H1 (cell line): Measurements from ENCODE around the gene CHCHD6. TPM values are rescaled to one million over a fixed set of nuclear protein-coding genes. Genes with fewer than 3 reads are reported as not detected.

Experiments
- CTCF ChIA-PET: fragments of 300-600 bp; sonication (Branson Sonifier 250); formaldehyde crosslinking; loops from one replicate; lab custom pipeline; 2021; ENCODE audit not compliant: partially characterized antibody; lab: Charles Lee
- POLR2A ChIA-PET: fragments of 300-600 bp; sonication (Branson Sonifier 250); formaldehyde crosslinking; loops from one replicate; lab custom pipeline; 2021; ENCODE audit warnings: inconsistent platforms; ENCODE audit not compliant: partially characterized antibody; lab: Charles Lee
- DNase-seq, 2 experiments: peaks; one replicate each; pipeline versions ENCODE4 v3.0.0 to v3.0.0-alpha.2; 2010 to 2022; ENCODE audit warnings: low spot score in 2 of 2, low read depth in 1 of 2, mixed read lengths in 1 of 2
- FAIRE-seq: peaks from 2 replicates; lab custom pipeline; 2011; peaks lifted over from hg19 to GRCh38; lab: Jason Lieb, UNC
- H2AFZ ChIP-seq: 2 replicates; pipeline ENCODE4 v1.8.1; 2012; ENCODE audit warnings: low read length, inconsistent platforms
- H2AK5ac ChIP-seq: 2 replicates; pipeline ENCODE4 v1.6.1; 2013; ENCODE audit warnings: low read depth, low read length
- H2BK120ac ChIP-seq: replicated peaks from 2 replicates; pipeline ENCODE3; 2013; ENCODE audit warnings: low read depth, low read length, inconsistent platforms
- H2BK12ac ChIP-seq: 2 replicates; pipeline ENCODE4 v1.6.1; 2013; ENCODE audit warnings: low read depth, low read length
- H2BK15ac ChIP-seq: 2 replicates; pipeline ENCODE4 v1.6.1; 2013; ENCODE audit warnings: low read length
- H2BK20ac ChIP-seq: 2 replicates; pipeline ENCODE4 v1.6.1; 2013; ENCODE audit warnings: low read length
- H2BK5ac ChIP-seq: 2 replicates; pipeline ENCODE4 v1.6.1; 2013; ENCODE audit warnings: low read depth, low read length
- H3K14ac ChIP-seq: 2 replicates; pipeline ENCODE4 v1.6.1; 2013; ENCODE audit warnings: inconsistent platforms; ENCODE audit not compliant: insufficient read length
- H3K18ac ChIP-seq: 2 replicates; pipeline ENCODE4 v1.6.1; 2013; ENCODE audit warnings: low read length; ENCODE audit errors: extremely low read depth
- H3K23ac ChIP-seq: 2 replicates; pipeline ENCODE4 v1.6.1; 2013; ENCODE audit warnings: inconsistent platforms; ENCODE audit not compliant: insufficient read length
- H3K23me2 ChIP-seq: 2 replicates; pipeline ENCODE4 v1.6.1; 2013; ENCODE audit warnings: low read depth, low read length
- H3K27ac ChIP-seq: 2 replicates; pipeline ENCODE4 v1.6.1; 2011; ENCODE audit warnings: low read depth, low read length, inconsistent platforms
- H3K27me3 ChIP-seq, 4 experiments: replicated peaks in 1 of 4; 1 replicate in 1 of 4; 2 replicates in 3 of 4; pipeline versions ENCODE4 v1.6.1 to v1.8.1; 2011 to 2013; ENCODE audit warnings: low read length in 3 of 4, mild to moderate bottlenecking in 3 of 4, inconsistent platforms in 2 of 4, mixed read lengths in 2 of 4, moderate library complexity in 1 of 4; ENCODE audit not compliant: control insufficient read depth in 3 of 4, insufficient read depth in 3 of 4; ENCODE audit errors: extremely low read depth in 1 of 4
- H3K36me3 ChIP-seq, 4 experiments: 2 replicates each; pipeline versions ENCODE4 v1.6.1 to v1.8.1; 2011 to 2013; ENCODE audit warnings: mild to moderate bottlenecking in 4 of 4, low read length in 3 of 4, moderate library complexity in 2 of 4, control low read depth in 1 of 4, inconsistent platforms in 1 of 4; ENCODE audit not compliant: insufficient read depth in 4 of 4, control insufficient read depth in 2 of 4
- H3K4ac ChIP-seq: replicated peaks from 2 replicates; pipeline ENCODE3; 2013; ENCODE audit warnings: low read length, low read depth, mixed read lengths, inconsistent platforms; ENCODE audit not compliant: insufficient read length
- H3K4me1 ChIP-seq, 4 experiments: replicated peaks in 1 of 4; 1 replicate in 1 of 4; 2 replicates in 3 of 4; pipeline versions ENCODE4 v1.6.1 to v1.8.1; 2011 to 2013; ENCODE audit warnings: low read length in 3 of 4, inconsistent platforms in 2 of 4, mixed read lengths in 1 of 4; ENCODE audit not compliant: insufficient read depth in 4 of 4, control insufficient read depth in 3 of 4
- H3K4me2 ChIP-seq, 2 experiments: 2 replicates each; pipeline versions ENCODE4 v1.6.1 to v1.8.1; 2011 to 2013; ENCODE audit warnings: low read depth in 2 of 2, low read length in 2 of 2, control low read depth in 1 of 2, inconsistent platforms in 1 of 2, mild to moderate bottlenecking in 1 of 2; ENCODE audit not compliant: insufficient read depth in 1 of 2
- H3K4me3 ChIP-seq, 4 experiments: fragments of 200-600, 300-600 bp in 1 of 4; sonication (generic), shearing (Covaris generic), sonication (Bioruptor Twin) in 1 of 4; 2 replicates each; pipeline versions ENCODE4 v1.5.1 to v1.8.1; 2011 to 2016; ENCODE audit warnings: low read length in 4 of 4, low read depth in 3 of 4, control low read depth in 2 of 4, inconsistent platforms in 2 of 4, mild to moderate bottlenecking in 2 of 4, mixed read lengths in 1 of 4, moderate library complexity in 1 of 4; ENCODE audit not compliant: insufficient read depth in 2 of 4; ENCODE audit errors: extremely low read depth in 1 of 4
- H3K56ac ChIP-seq: replicated peaks from 2 replicates; pipeline ENCODE3; 2013; ENCODE audit warnings: low read depth, mild to moderate bottlenecking, mixed read lengths, low read length, inconsistent platforms; ENCODE audit not compliant: insufficient read length
- H3K79me1 ChIP-seq: 2 replicates; pipeline ENCODE4 v1.6.1; 2013; ENCODE audit warnings: low read depth, low read length, control low read depth
- H3K79me2 ChIP-seq, 2 experiments: 2 replicates each; pipeline versions ENCODE4 v1.6.1 to v1.8.1; 2012 to 2013; ENCODE audit warnings: low read length in 2 of 2, mild to moderate bottlenecking in 2 of 2, inconsistent platforms in 1 of 2; ENCODE audit not compliant: insufficient read depth in 2 of 2, control insufficient read depth in 1 of 2
- H3K9ac ChIP-seq, 4 experiments: replicated peaks in 1 of 4; 1 replicate in 1 of 4; 2 replicates in 3 of 4; pipeline versions ENCODE4 v1.6.1 to v1.8.1; 2011 to 2013; ENCODE audit warnings: low read depth in 3 of 4, low read length in 3 of 4, control low read depth in 2 of 4, mild to moderate bottlenecking in 2 of 4, moderate library complexity in 2 of 4, inconsistent platforms in 1 of 4; ENCODE audit errors: extremely low read depth in 1 of 4
- H3K9me3 ChIP-seq, 2 experiments: 2 replicates each; pipeline versions ENCODE4 v1.6.1 to v1.8.1; 2012 to 2013; ENCODE audit warnings: mild to moderate bottlenecking in 2 of 2, moderate library complexity in 2 of 2, control low read depth in 1 of 2, inconsistent platforms in 1 of 2, low read depth in 1 of 2, low read length in 1 of 2, mixed read lengths in 1 of 2; ENCODE audit not compliant: insufficient read depth in 2 of 2
- H4K20me1 ChIP-seq, 2 experiments: replicated peaks in 1 of 2; 2 replicates each; pipeline versions ENCODE3 to v1.8.1; 2011 to 2013; ENCODE audit warnings: inconsistent platforms in 2 of 2, low read length in 2 of 2, mild to moderate bottlenecking in 1 of 2; ENCODE audit not compliant: insufficient read depth in 2 of 2, control insufficient read depth in 1 of 2
- H4K5ac ChIP-seq: 2 replicates; pipeline ENCODE4 v1.6.1; 2013; ENCODE audit warnings: low read length, low read depth, mixed read lengths, inconsistent platforms; ENCODE audit not compliant: insufficient read length
- H4K8ac ChIP-seq: 2 replicates; pipeline ENCODE4 v1.8.0; 2013; ENCODE audit warnings: mild to moderate bottlenecking, moderate library complexity, low read length, inconsistent platforms; ENCODE audit not compliant: insufficient read depth; ENCODE audit errors: extremely low read depth
- H4K91ac ChIP-seq: replicated peaks from 2 replicates; pipeline ENCODE3; 2013; ENCODE audit warnings: low read length, mixed read lengths, inconsistent platforms; ENCODE audit not compliant: insufficient read length
- CBX8 ChIP-seq: fragments of 300-800, 300-1000 bp; sonication (generic); IDR thresholded peaks from 2 replicates; pipeline ENCODE4 v1.7.1; 2016; ENCODE audit warnings: low read depth, low read length, borderline replicate concordance
- CHD1 ChIP-seq: IDR thresholded peaks from 2 replicates; pipeline ENCODE4 v1.6.1; 2012; ENCODE audit warnings: low read depth, low read length, improper control_type of control experiment
- CREB1 ChIP-seq: IDR thresholded peaks from 2 replicates; pipeline ENCODE4 v1.6.1; 2012; ENCODE audit warnings: inconsistent platforms
- EP300 ChIP-seq, 2 experiments: IDR thresholded peaks; 1 replicate in 1 of 2; 2 replicates in 1 of 2; pipeline ENCODE4 v1.6.1; 2011 to 2012; ENCODE audit warnings: low read depth in 2 of 2, low read length in 2 of 2, mild to moderate bottlenecking in 2 of 2, borderline replicate concordance in 1 of 2, inconsistent platforms in 1 of 2, moderate library complexity in 1 of 2
- JUN ChIP-seq: IDR thresholded peaks from 2 replicates; pipeline ENCODE4 v1.6.1; 2011; ENCODE audit warnings: low read depth, mild to moderate bottlenecking, improper control_type of control experiment, low read length
- RBBP5 ChIP-seq: IDR thresholded peaks from 2 replicates; pipeline ENCODE4 v1.7.1; 2012; ENCODE audit warnings: low read depth, mild to moderate bottlenecking, inconsistent platforms, low read length, moderate library complexity, borderline replicate concordance
- RNF2 ChIP-seq: fragments of 200-900, 300-1000 bp; sonication (generic); IDR thresholded peaks from 2 replicates; pipeline ENCODE4 v1.7.1; 2016; ENCODE audit warnings: borderline replicate concordance, low read depth, mild to moderate bottlenecking, antibody characterized with exemption, low read length; ENCODE audit not compliant: poor library complexity, severe bottlenecking; ENCODE audit errors: missing control alignments
- SAP30 ChIP-seq: fragments of 300-600 bp; sonication (generic); IDR thresholded peaks from 2 replicates; pipeline ENCODE4 v1.7.1; 2012; ENCODE audit warnings: low read length, moderate library complexity, mild to moderate bottlenecking, inconsistent platforms; ENCODE audit not compliant: insufficient read depth, insufficient replicate concordance
- SP4 ChIP-seq: IDR thresholded peaks from 2 replicates; pipeline ENCODE4 v1.6.1; 2012; ENCODE audit warnings: low read length, inconsistent platforms
- WGBS, 2 experiments: shearing (Covaris generic) in 1 of 2; methylation state at CpG; one replicate each; pipeline versions ENCODE4 v1.1.6 to v1.1.7; 2013 to 2015; ENCODE audit warnings: low lambda C conversion rate in 2 of 2, mixed read lengths in 2 of 2, inconsistent platforms in 1 of 2, low coverage in 1 of 2, missing lambda C conversion rate in 1 of 2; ENCODE audit not compliant: insufficient replicate concordance in 2 of 2, insufficient coverage in 1 of 2, insufficient read length in 1 of 2; ENCODE audit errors: extremely low coverage in 1 of 2, missing lambda C conversion rate in 1 of 2; 5-methylcytosine and 5-hydroxymethylcytosine counted together
- polyA plus RNA-seq, 7 experiments: library from polyadenylated mRNA; depleted of rRNA in 3 of 7; stranded (reverse) in 5 of 7; unstranded in 2 of 7; fragments of >200 nt in 5 of 7; fragments of 200-250 nt in 2 of 7; gene quantifications; 1 replicate in 5 of 7; 2 replicates in 1 of 7; 4 replicates in 1 of 7; pipeline versions ENCODE4 v1.2.1 to v1.2.3, GENCODE V29; 2011 to 2013; ENCODE audit warnings: missing spikeins in 2 of 7, mixed read lengths in 2 of 7
- total RNA-seq: library from RNA; stranded (reverse); fragmentation: NEBNext Ultra II Directional; extraction: Animal tissue kit (Norgen Biotek cat#: 25700); gene quantifications from 2 replicates; pipeline ENCODE4 v1.2.1, GENCODE V29; 2021
- TF ChIP-seq, protein P1 (sequence below): IDR thresholded peaks from 2 replicates; pipeline ENCODE4 v1.6.1; 2012; ENCODE audit warnings: inconsistent platforms

CHCHD6 gene
- total and polyA plus RNA-seq, 2 of the 8 experiments (the other 6 are each of a cell fraction or from before 2014, with no cell fraction given) = 32.4 to 37.6 TPM

DNA sequence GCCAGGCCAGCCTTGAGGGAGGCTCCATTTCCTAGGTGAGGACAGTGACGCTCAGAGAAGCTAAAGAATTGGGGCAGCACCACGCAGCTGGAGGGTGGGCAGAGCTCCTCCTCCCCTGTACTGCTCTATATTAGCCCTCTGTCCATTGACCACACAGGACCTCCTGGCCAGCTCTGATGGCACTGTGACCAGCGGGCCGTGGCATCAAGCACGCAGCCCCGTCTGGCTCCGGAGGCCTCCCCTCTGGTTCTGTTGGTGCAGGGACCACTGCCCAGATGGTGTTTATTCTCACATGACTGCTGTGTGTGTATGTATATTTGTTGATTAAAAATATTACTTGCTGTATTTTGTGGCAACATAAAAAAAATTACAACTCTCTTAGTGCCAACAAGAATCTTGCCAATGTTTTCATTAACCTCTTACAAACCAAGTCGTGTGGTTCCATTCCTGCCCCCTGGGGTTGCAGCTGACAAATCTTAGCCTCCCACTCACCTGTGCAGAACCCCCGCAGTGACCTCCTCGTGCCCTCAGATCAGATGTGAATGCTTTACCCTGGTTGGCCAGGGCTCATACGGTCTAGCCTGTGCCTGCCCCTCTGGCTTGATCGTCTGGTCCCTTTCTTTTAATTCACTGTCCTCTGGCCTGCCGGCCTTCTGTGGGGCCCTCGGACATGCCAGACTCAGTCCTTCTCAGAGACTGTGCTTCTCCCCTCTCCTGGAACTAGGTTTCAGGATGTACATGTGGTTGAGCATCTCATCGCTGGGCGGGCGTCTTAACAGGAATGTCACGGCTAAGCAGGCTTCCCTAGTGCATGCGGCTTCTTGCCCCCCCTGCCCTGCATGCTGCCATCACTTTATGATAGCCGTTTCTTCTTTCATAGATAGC, 14.8 kb downstream of the CHCHD6 start:
- DNase-seq (no peak), FAIRE-seq (no peak)
- Histone ChIP-seq H3K79me1 (peaks cover 18% of the 10 kb centered on the region), H3K56ac (no peak overlapping the region), H3K9ac (no peak overlapping the region), H2BK12ac (no peak overlapping the region), H3K23ac (no peak overlapping the region), H2AK5ac (no peak overlapping the region), H2BK5ac (no peak overlapping the region), H3K4me2 (no peak overlapping the region), H2BK20ac (no peak overlapping the region), H3K9me3 (no peaks in the 10 kb centered on the region), H3K27ac (no peak overlapping the region), H2BK120ac (no peak overlapping the region), H2AFZ (no peak overlapping the region), H3K23me2 (no peaks in the 10 kb centered on the region), H3K79me2 (peaks cover 0 to 38% of the 10 kb centered on the region in 2 experiments; a peak in 2 of 4 replicates), H3K4ac (no peak overlapping the region), H4K91ac (no peak overlapping the region), H3K18ac (no peak overlapping the region), H4K8ac (no peak overlapping the region; the same call in 1 of the 2 replicates), H4K20me1 (peaks cover 3 to 5% of the 10 kb centered on the region in 2 experiments), H3K4me3 (no peak overlapping the region), H2BK15ac (no peak overlapping the region), H3K14ac (no peak overlapping the region), H4K5ac (no peak overlapping the region), H3K27me3 (no peaks in the 10 kb centered on the region), H3K36me3 (no peaks in the 10 kb centered on the region), H3K4me1 (peaks cover 0 to 13% (median 0%) of the 10 kb centered on the region in 4 experiments; a peak in 2 of 7 replicates)
- POLR2A ChIA-PET = interaction anchor here (1.5 kb wide), 1 partner anchor 14 kb away, joined by 3 read pairs; no protein-coding TSS in a partner anchor
- CTCF ChIA-PET = interaction anchor here (0.6 to 1.9 kb wide), 9 partner anchors 14 to 603 kb away, joined by 3 to 7 read pairs (median 3); no protein-coding TSS in a partner anchor
- WGBS, 2 experiments = 83% methylated on average over 20 of the region's 20 CpGs; no CpG with 5 or more reads in 1 of the 2 experiments
- TF ChIP-seq, protein P1, sequence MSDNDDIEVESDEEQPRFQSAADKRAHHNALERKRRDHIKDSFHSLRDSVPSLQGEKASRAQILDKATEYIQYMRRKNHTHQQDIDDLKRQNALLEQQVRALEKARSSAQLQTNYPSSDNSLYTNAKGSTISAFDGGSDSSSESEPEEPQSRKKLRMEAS = no peak
- no peak for TF ChIP-seq CBX8
- TF ChIP-seq CHD1 = no peak
- TF ChIP-seq EP300 (IDR thresholded peaks at IDR 0.05; ENCODE audit: borderline replicate concordance in 1 of 2, low read depth in 2 of 2, low read length in 2 of 2) = no peak
- TF ChIP-seq CREB1 = no peak
- TF ChIP-seq JUN = no peak
- TF ChIP-seq RNF2 = no peak
- no peak for TF ChIP-seq RBBP5
- TF ChIP-seq SAP30 = no peak
- no peak for TF ChIP-seq SP4
